ENCODE results near the gene ST3GAL4. TPM values are rescaled to one million over a fixed set of nuclear protein-coding genes. Genes with fewer than 3 reads are reported as not detected.

Gene ST3GAL4
- total and polyA plus RNA-seq, 9 of the 15 experiments (the other 6 are each of a cell fraction or from before 2014, with no cell fraction given) = 0.27 to 22.9 (median 10.5) TPM

DNA sequence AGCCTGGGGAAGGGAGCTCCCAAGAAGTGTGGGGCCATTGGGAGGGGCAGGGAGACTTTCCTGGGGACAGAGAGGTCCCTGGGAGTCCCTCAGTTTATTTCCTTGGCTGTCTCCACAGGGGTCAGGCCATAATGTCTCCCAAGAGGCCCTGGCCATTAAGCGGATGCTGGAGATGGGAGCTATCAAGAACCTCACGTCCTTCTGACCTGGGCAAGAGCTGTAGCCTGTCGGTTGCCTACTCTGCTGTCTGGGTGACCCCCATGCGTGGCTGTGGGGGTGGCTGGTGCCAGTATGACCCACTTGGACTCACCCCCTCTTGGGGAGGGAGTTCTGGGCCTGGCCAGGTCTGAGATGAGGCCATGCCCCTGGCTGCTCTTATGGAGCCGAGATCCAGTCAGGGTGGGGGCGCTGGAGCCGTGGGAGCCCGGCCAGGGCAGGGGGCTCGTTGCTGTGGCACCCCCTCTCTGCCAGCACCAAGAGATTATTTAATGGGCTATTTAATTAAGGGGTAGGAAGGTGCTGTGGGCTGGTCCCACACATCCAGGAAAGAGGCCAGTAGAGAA is 58.4 kb downstream of the ST3GAL4 start:
- no peaks in the 10 kb centered on the region for H3K4me1 ChIP-seq (replicated peaks in 1 of 2; ENCODE audit: control insufficient read depth in 2 of 2, insufficient read depth in 2 of 2, low read length in 2 of 2)
- WGBS (ENCODE audit: insufficient coverage, low coverage, missing lambda C conversion rate) = 72% methylated on average over 6 of the region's 9 CpGs
- H2AFZ ChIP-seq (ENCODE audit: low read depth, low read length) = no peak overlapping the region
- intact Hi-C loops (cut with micrococcal nuclease) = no loop called here
- no TSS peak for BruUV-seq (replicated peaks)
- no peak overlapping the region for H3K4me2 ChIP-seq (ENCODE audit: insufficient read depth, low read length)
- peaks cover 1% of the 10 kb centered on the region for H3K9me1 ChIP-seq (ENCODE audit: control insufficient read depth, insufficient read depth, low read length)
- DNase-seq (ENCODE audit: extremely low read depth in 1 of 4, low spot score in 3 of 4) (no peak), FAIRE-seq (no peak), ATAC-seq (no peak)
- peaks cover 20% of the 10 kb centered on the region for H4K20me1 ChIP-seq (replicated peaks; ENCODE audit: control insufficient read depth, insufficient read depth, low read length)
- H3K27ac ChIP-seq (ENCODE audit: extremely low read depth, low read depth, low read length) = no peak overlapping the region
- H3K4me3 ChIP-seq = no peak overlapping the region
- ChIA-PET POLR2A (interaction anchor here (0.7 kb wide), 1 partner anchor 347 kb away, joined by 3 read pairs; no protein-coding TSS in a partner anchor), CTCF (ENCODE audit: low intra/inter-chr PET ratio) (no interaction called here)
- H3K9ac ChIP-seq (ENCODE audit: insufficient read depth in 1 of 2, low read depth in 2 of 2, low read length in 2 of 2) = no peak overlapping the region
- in situ Hi-C loops (cut with MboI) = loop anchor here (25.0 kb wide), 1 partner anchor 102 kb away; the partner anchor contains the start of gene DCPS
- H3K9me3 ChIP-seq (replicated peaks; ENCODE audit: control insufficient read depth, insufficient read depth, low read depth, low read length) = no peaks in the 10 kb centered on the region
- TF ChIP-seq RBM25 (IDR thresholded peaks at IDR 0.05; ENCODE audit: low read depth, low read length, severe bottlenecking) (no peak), ZNF224 (CRISPR knock-in tag; IDR thresholded peaks at IDR 0.05) (no peak), POU5F1 (IDR thresholded peaks at IDR 0.05; ENCODE audit: borderline replicate concordance, low read depth, low read length, partially characterized antibody) (no peak), ZNF830 (CRISPR knock-in tag; IDR thresholded peaks at IDR 0.05) (no peak), ELF2 (CRISPR knock-in tag; IDR thresholded peaks at IDR 0.05) (no peak), TEAD2 (tag; IDR thresholded peaks at IDR 0.05) (no peak), ZNF140 (CRISPR knock-in tag; IDR thresholded peaks at IDR 0.05) (no peak)
- no peaks in the 10 kb centered on the region for H3K79me2 ChIP-seq (ENCODE audit: control insufficient read depth, insufficient read depth, low read length)
- H3K36me3 ChIP-seq (ENCODE audit: control insufficient read depth, insufficient read depth, low read length) = no peaks in the 10 kb centered on the region
- no peaks in the 10 kb centered on the region for H3K27me3 ChIP-seq (ENCODE audit: control insufficient read depth in 2 of 2, insufficient read depth in 2 of 2, low read length in 2 of 2)

Data from K562 (cell line).